ENCODE measurements around the gene OPCML.

The OPCML gene

GRCh38 chr11:133026952-133027351 is 505.3 kb downstream of the OPCML start:
- Histone ChIP-seq H3K36me3 (no peaks in the 10 kb centered on the region), H3K4me1 (ENCODE audit: control insufficient read depth in 1 of 2, insufficient read depth in 1 of 2, low read depth in 1 of 2, low read length in 1 of 2) (no peaks in the 10 kb centered on the region), H3K27ac (no peak overlapping the region), H3K27me3 (no peaks in the 10 kb centered on the region), H3K4me3 (ENCODE audit: low read depth in 1 of 2, low read length in 1 of 2) (no peak overlapping the region), H3K9me3 (no peaks in the 10 kb centered on the region)
- no peak for TF ChIP-seq CTCF (IDR thresholded peaks at IDR 0.05)

- Histone ChIP-seq H3K27ac (no peak overlapping the region), H3K27me3 (no peaks in the 10 kb centered on the region), H3K4me3 (ENCODE audit: low read depth in 1 of 2, low read length in 1 of 2) (no peak overlapping the region), H3K36me3 (no peaks in the 10 kb centered on the region), H3K9me3 (no peaks in the 10 kb centered on the region), H3K4me1 (ENCODE audit: control insufficient read depth in 1 of 2, insufficient read depth in 1 of 2, low read depth in 1 of 2, low read length in 1 of 2) (no peaks in the 10 kb centered on the region)
- no peak for TF ChIP-seq CTCF (IDR thresholded peaks at IDR 0.05)
Measured at GRCh38 chr11:133024301-133024700, 508.0 kb downstream of the OPCML start.

DNA sequence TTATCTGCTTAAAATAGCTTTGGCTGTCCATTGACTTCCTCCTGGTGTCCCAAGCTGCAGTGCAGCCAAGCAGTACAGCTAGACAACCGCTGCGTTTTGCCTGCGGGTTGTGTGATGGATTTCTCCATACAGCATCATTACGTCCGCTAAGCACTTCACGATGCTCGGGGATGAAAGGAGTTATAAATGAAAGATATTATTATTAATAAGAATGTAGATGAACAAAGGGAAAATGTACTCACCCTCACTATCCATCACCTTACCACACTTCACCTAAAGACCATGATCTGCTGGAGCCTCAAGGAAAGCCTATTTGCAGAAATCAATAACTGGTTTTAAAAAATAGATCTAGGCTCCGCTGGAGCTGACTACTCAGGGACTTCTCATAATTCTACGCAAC is 509.1 kb downstream of the OPCML start:
- no peaks in the 10 kb centered on the region for H3K27me3 ChIP-seq
- H3K27ac ChIP-seq, result no peak overlapping the region

GRCh38 chr11:133021553-133021952 is 510.7 kb downstream of the OPCML start:
- no peak for TF ChIP-seq CTCF (IDR thresholded peaks at IDR 0.05)
- Histone ChIP-seq H3K4me1 (ENCODE audit: control insufficient read depth in 1 of 2, insufficient read depth in 1 of 2, low read depth in 1 of 2, low read length in 1 of 2) (no peaks in the 10 kb centered on the region), H3K9me3 (no peaks in the 10 kb centered on the region), H3K4me3 (ENCODE audit: low read depth in 1 of 2, low read length in 1 of 2) (no peak overlapping the region), H3K27me3 (no peaks in the 10 kb centered on the region), H3K36me3 (no peaks in the 10 kb centered on the region), H3K27ac (no peak overlapping the region)

More for the DNA sequence above, 509.1 kb downstream of the OPCML start:
- TF ChIP-seq CTCF (IDR thresholded peaks at IDR 0.05), result no peak
- no peaks in the 10 kb centered on the region for H3K36me3 ChIP-seq
- H3K4me3 ChIP-seq (ENCODE audit: low read depth in 1 of 2, low read length in 1 of 2), result no peak overlapping the region
- no peaks in the 10 kb centered on the region for H3K4me1 ChIP-seq (ENCODE audit: control insufficient read depth in 1 of 2, insufficient read depth in 1 of 2, low read depth in 1 of 2, low read length in 1 of 2)
- no peaks in the 10 kb centered on the region for H3K9me3 ChIP-seq

DNA sequence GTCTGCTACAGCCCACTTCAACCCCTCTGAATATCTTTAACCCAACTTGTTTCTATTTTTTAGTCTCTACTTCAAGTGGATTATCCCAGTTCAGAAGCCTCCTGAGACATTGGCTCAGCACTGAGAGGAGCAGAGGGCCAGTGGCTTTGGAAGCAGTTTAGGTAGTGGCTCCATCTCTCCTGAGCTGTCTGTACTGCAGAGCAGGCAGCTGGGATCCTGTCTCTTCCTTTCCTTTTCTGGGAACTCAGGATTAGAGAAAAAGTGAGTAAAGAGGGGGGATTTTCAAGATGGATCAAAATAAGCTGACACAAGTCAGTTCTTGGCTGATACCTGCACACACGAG is 512.0 kb downstream of the OPCML start:
- no peaks in the 10 kb centered on the region for H3K9me3 ChIP-seq
- no peaks in the 10 kb centered on the region for H3K36me3 ChIP-seq
- no peak overlapping the region for H3K4me3 ChIP-seq (ENCODE audit: low read depth in 1 of 2, low read length in 1 of 2)
- H3K27ac ChIP-seq, result no peak overlapping the region
- TF ChIP-seq CTCF (IDR thresholded peaks at IDR 0.05), result no peak
- H3K27me3 ChIP-seq, result no peaks in the 10 kb centered on the region
- H3K4me1 ChIP-seq (ENCODE audit: control insufficient read depth in 1 of 2, insufficient read depth in 1 of 2, low read depth in 1 of 2, low read length in 1 of 2), result no peaks in the 10 kb centered on the region
